A549 (cell line): Measurements from ENCODE around the gene CHD6.

Source experiments
- BHLHE40 ChIP-seq: IDR thresholded peaks from 2 replicates; pipeline ENCODE4 v1.6.1; 2012; ENCODE audit warnings: low read depth, low read length, inconsistent platforms
- CHD2 ChIP-seq: fragments of 150-350 bp; IDR thresholded peaks from 2 replicates; pipeline ENCODE4 v1.6.1; 2014; ENCODE audit warnings: low read length; ENCODE audit not compliant: partially characterized antibody
- KDM1A ChIP-seq: fragments of 200-600 bp; sonication (generic); IDR thresholded peaks from 2 replicates; pipeline ENCODE4 v1.6.1; 2016; ENCODE audit warnings: low read depth, mild to moderate bottlenecking
- MAZ ChIP-seq: fragments of 150-350 bp; IDR thresholded peaks from 2 replicates; pipeline ENCODE4 v1.6.1; 2014; ENCODE audit warnings: antibody characterized with exemption, low read depth, low read length, borderline replicate concordance
- NFE2L2 ChIP-seq: fragments of 150-350 bp; conservative IDR thresholded peaks from 2 replicates; pipeline ENCODE4 v1.6.1; 2014; ENCODE audit warnings: low read length
- POLR2A ChIP-seq: IDR thresholded peaks from 2 replicates; pipeline ENCODE4 v1.6.1; 2012; ENCODE audit warnings: mild to moderate bottlenecking, low read length
- ZNF302 ChIP-seq: fragments of 250-450 bp; sonication (Bioruptor Pico); IDR thresholded peaks from 2 replicates; pipeline ENCODE4 v1.9.0; 2021; ENCODE audit warnings: inconsistent platforms, mild to moderate bottlenecking, moderate library complexity
- TF ChIP-seq, protein P1 (sequence below): fragments of >200 bp; sonication (Bioruptor Twin); formaldehyde crosslinking; IDR thresholded peaks from 3 replicates; pipeline ENCODE4 v1.5.1; 2016
- TF ChIP-seq, protein P2 (sequence below): fragments of 250-450 bp; sonication (Bioruptor Pico); IDR thresholded peaks from 2 replicates; pipeline ENCODE4 v1.5.0; 2020; ENCODE audit warnings: low read depth, mild to moderate bottlenecking, moderate library complexity

DNA sequence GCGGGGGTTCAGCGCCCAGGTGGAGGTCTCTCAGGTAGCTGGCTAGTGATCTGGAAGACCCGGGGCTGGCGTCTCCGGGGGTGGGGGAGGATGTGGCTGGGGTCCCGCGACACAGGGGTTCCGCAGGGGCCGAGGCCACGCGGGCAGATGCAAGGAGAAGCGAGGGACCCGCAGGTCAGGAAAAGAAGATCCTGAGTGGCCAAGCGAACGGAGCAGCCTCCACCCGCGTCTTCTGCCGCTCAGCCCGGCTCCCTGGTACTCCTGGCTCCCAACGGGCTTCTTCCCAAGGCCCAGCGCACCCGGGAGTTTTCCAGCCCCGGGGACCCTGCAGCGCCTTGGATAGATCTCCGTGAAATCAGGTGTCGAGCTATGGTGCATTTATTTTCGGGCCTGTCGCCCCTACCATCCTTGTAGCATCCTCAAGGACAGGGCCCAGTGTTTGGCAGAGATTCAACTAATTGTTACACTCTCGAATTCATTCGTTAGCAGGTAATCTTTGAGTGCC lies 682 bp upstream of the CHD6 start:
- TF ChIP-seq ZNF302 (no peak), CHD2 (no peak), BHLHE40 (no peak), POLR2A (no peak), MAZ (no peak), NFE2L2 (no peak), KDM1A (no peak)
- TF ChIP-seq, protein P1, sequence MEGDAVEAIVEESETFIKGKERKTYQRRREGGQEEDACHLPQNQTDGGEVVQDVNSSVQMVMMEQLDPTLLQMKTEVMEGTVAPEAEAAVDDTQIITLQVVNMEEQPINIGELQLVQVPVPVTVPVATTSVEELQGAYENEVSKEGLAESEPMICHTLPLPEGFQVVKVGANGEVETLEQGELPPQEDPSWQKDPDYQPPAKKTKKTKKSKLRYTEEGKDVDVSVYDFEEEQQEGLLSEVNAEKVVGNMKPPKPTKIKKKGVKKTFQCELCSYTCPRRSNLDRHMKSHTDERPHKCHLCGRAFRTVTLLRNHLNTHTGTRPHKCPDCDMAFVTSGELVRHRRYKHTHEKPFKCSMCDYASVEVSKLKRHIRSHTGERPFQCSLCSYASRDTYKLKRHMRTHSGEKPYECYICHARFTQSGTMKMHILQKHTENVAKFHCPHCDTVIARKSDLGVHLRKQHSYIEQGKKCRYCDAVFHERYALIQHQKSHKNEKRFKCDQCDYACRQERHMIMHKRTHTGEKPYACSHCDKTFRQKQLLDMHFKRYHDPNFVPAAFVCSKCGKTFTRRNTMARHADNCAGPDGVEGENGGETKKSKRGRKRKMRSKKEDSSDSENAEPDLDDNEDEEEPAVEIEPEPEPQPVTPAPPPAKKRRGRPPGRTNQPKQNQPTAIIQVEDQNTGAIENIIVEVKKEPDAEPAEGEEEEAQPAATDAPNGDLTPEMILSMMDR, result no peak
- TF ChIP-seq, protein P2, sequence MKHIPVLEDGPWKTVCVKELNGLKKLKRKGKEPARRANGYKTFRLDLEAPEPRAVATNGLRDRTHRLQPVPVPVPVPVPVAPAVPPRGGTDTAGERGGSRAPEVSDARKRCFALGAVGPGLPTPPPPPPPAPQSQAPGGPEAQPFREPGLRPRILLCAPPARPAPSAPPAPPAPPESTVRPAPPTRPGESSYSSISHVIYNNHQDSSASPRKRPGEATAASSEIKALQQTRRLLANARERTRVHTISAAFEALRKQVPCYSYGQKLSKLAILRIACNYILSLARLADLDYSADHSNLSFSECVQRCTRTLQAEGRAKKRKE (CRISPR knock-in tag), result no peak
